A549 (cell line): ENCODE measurements around the gene MAGI1.

Source experiments
- POLR2AphosphoS2 ChIP-seq: conservative IDR thresholded peaks from 2 replicates; pipeline ENCODE4 v1.6.1; 2012; ENCODE audit warnings: low read length, improper control_type of control experiment, inconsistent platforms
- TF ChIP-seq, protein P1 (sequence below): IDR thresholded peaks from 2 replicates; pipeline ENCODE4 v1.6.1; 2012
- TF ChIP-seq, protein P2 (sequence below): fragments of >200 bp; sonication (Bioruptor Twin); formaldehyde crosslinking; IDR thresholded peaks from 3 replicates; pipeline ENCODE4 v1.5.1; 2016
- TF ChIP-seq, protein P3 (sequence below): fragments of >200 bp; sonication (Bioruptor Twin); formaldehyde crosslinking; IDR thresholded peaks from 3 replicates; pipeline ENCODE4 v1.6.1; 2016

DNA sequence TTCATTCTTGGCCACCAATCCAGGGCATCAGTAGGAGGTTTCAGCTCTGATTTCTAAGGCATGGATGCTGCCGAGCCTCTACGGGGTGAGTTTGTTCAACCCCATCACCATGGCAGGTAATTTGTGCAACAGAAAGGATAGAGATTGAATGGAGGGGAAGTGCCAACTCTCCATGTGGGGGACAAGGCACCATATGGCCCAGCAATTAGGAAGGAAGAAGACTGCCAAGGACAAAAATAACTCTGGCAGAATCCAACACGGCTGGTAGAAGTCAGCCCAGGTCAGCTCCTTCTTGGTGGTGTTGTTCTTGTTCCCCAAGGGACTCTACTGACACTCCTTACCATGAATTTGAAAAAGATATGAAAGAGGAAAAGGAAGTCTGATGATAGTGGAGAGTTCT is 503.9 kb downstream of the MAGI1 start:
- TF ChIP-seq, protein P1, sequence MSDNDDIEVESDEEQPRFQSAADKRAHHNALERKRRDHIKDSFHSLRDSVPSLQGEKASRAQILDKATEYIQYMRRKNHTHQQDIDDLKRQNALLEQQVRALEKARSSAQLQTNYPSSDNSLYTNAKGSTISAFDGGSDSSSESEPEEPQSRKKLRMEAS, result no peak
- TF ChIP-seq, protein P2, sequence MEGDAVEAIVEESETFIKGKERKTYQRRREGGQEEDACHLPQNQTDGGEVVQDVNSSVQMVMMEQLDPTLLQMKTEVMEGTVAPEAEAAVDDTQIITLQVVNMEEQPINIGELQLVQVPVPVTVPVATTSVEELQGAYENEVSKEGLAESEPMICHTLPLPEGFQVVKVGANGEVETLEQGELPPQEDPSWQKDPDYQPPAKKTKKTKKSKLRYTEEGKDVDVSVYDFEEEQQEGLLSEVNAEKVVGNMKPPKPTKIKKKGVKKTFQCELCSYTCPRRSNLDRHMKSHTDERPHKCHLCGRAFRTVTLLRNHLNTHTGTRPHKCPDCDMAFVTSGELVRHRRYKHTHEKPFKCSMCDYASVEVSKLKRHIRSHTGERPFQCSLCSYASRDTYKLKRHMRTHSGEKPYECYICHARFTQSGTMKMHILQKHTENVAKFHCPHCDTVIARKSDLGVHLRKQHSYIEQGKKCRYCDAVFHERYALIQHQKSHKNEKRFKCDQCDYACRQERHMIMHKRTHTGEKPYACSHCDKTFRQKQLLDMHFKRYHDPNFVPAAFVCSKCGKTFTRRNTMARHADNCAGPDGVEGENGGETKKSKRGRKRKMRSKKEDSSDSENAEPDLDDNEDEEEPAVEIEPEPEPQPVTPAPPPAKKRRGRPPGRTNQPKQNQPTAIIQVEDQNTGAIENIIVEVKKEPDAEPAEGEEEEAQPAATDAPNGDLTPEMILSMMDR, result no peak
- TF ChIP-seq, protein P3, sequence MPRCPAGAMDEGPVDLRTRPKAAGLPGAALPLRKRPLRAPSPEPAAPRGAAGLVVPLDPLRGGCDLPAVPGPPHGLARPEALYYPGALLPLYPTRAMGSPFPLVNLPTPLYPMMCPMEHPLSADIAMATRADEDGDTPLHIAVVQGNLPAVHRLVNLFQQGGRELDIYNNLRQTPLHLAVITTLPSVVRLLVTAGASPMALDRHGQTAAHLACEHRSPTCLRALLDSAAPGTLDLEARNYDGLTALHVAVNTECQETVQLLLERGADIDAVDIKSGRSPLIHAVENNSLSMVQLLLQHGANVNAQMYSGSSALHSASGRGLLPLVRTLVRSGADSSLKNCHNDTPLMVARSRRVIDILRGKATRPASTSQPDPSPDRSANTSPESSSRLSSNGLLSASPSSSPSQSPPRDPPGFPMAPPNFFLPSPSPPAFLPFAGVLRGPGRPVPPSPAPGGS, result no peak
- TF ChIP-seq POLR2AphosphoS2, result no peak
